Stomach (tissue), 9 donors: ENCODE results near the gene NSD2. TPM values are rescaled to one million over a fixed set of nuclear protein-coding genes. Genes with fewer than 3 reads are reported as not detected.
A peak's percentile ranks its signal among the peaks of the same experiment; 100 is the strongest.

Experiments
- DNase-seq, 2 donors: peaks; one replicate each; pipeline versions ENCODE4 v3.0.0 to v3.0.0-alpha.2; 2013 to 2019
- H3K27ac ChIP-seq, 5 donors: fragments of 200-600 bp in 4 of 5; sonication (generic) in 4 of 5; one replicate each; pipeline ENCODE4 v1.5.1; 2013 to 2019; ENCODE audit warnings: mild to moderate bottlenecking in 1 of 5, moderate library complexity in 1 of 5
- H3K27me3 ChIP-seq, 3 donors: fragments of 200-600 bp; sonication (generic); one replicate each; pipeline ENCODE4 v1.5.1; 2017 to 2019; ENCODE audit warnings: mixed run types in 1 of 3
- H3K36me3 ChIP-seq, 4 donors: fragments of 200-600 bp; sonication (generic); 1 replicate in 3 of 4; 2 replicates in 1 of 4; pipeline ENCODE4 v1.5.1; 2016 to 2019
- H3K4me1 ChIP-seq, 4 donors: fragments of 200-600 bp; sonication (generic); one replicate each; pipeline ENCODE4 v1.5.1; 2016 to 2019
- H3K4me3 ChIP-seq, 4 donors: fragments of 200-600 bp; sonication (generic) in 3 of 4; one replicate each; pipeline ENCODE4 v1.5.1; 2016 to 2019; ENCODE audit warnings: mild to moderate bottlenecking in 1 of 4
- H3K9me3 ChIP-seq, 4 donors: fragments of 200-600 bp; sonication (generic); one replicate each; pipeline ENCODE4 v1.5.1; 2016 to 2019
- CTCF ChIP-seq, 7 experiments: fragments of 450-650 bp in 4 of 7; fragments of 200-600 bp in 3 of 7; sonication (generic) in 3 of 7; IDR thresholded peaks; one replicate each; pipeline ENCODE4 v1.5.1; 2016 to 2019; ENCODE audit warnings: antibody characterized with exemption in 7 of 7, control low read depth in 2 of 7, mild to moderate bottlenecking in 1 of 7
- EP300 ChIP-seq: sonication (generic); formaldehyde crosslinking; IDR thresholded peaks from one replicate; pipeline ENCODE4 v1.6.1; 2017; ENCODE audit warnings: antibody characterized with exemption
- POLR2A ChIP-seq, 4 donors: fragments of 450-650 bp; IDR thresholded peaks; one replicate each; pipeline ENCODE4 v1.6.1; 2016; ENCODE audit warnings: antibody characterized with exemption in 4 of 4, control low read depth in 2 of 4, mild to moderate bottlenecking in 1 of 4, moderate library complexity in 1 of 4
- POLR2AphosphoS5 ChIP-seq, 3 donors: sonication (generic); formaldehyde crosslinking; IDR thresholded peaks; one replicate each; pipeline ENCODE4 v1.6.1; 2016; ENCODE audit warnings: antibody characterized with exemption in 3 of 3
- WGBS, 5 donors: extraction: QIAGEN DNeasy Blood & Tissue Kit in 3 of 5; methylation state at CpG; one replicate each; pipeline versions ENCODE4 v1.1.5 to v1.1.7; 2013 to 2018; 5-methylcytosine and 5-hydroxymethylcytosine counted together
- intact Hi-C: fragments of 100-400 bp; cut with DNase I; formaldehyde crosslinking; loops from one replicate; pipeline ENCODE4 v1.15.1; 2023; ENCODE audit warnings: low total_unique reads
- polyA plus RNA-seq, 3 donors: library from polyadenylated mRNA; stranded (reverse); fragments of 200-250 nt; gene quantifications; one replicate each; pipeline ENCODE4 v1.2.3, GENCODE V29; 2013
- total RNA-seq, 5 donors: library from RNA; depleted of rRNA; stranded (reverse); fragments of >200 nt; gene quantifications; one replicate each; pipeline versions ENCODE4 v1.1.0 to v1.2.3, GENCODE V29; 2014 to 2016
- donor health status: healthy with polysubstance abuse.
- donor health status: Bipolar disorder and iron deficiency.
- donor health status: healthy.

NSD2 gene
- total and polyA plus RNA-seq, 8 donors = 4.9 to 176 (median 56.9) TPM

- H3K4me3 ChIP-seq = peak overlapping the region in 1 of 4 donors; percentile 41
These were observed 8.3 kb upstream of the NSD2 start for GRCh38 chr4:1862961-1863296.

GRCh38 chr4:1863297-1864033, 7.7 kb upstream of the NSD2 start:
- peaks cover 9 to 19% (median 10%) of the 10 kb centered on the region in 4 donors for H3K4me1 ChIP-seq
- no peaks in the 10 kb centered on the region for H3K9me3 ChIP-seq
- no peak for TF ChIP-seq POLR2AphosphoS5 (IDR thresholded peaks at IDR 0.05)
- TF ChIP-seq EP300 = no peak
- TF ChIP-seq CTCF (IDR thresholded peaks at IDR 0.05) = no peak
- TF ChIP-seq POLR2A (IDR thresholded peaks at IDR 0.05) = no peak
- H3K4me3 ChIP-seq = no peak overlapping the region
- H3K27me3 ChIP-seq = peaks cover 0 to 54% (median 6%) of the 10 kb centered on the region in 3 donors
- intact Hi-C loops = no loop called here
- no peaks in the 10 kb centered on the region for H3K36me3 ChIP-seq
- H3K27ac ChIP-seq = no peak overlapping the region
- 82 to 90% (median 87%) methylated on average over 10 to 11 of the region's 11 CpGs for WGBS, 5 donors
- no peak for DNase-seq

More at GRCh38 chr4:1862961-1863296, 8.3 kb upstream of the NSD2 start:
- no peak for DNase-seq
- no peak for TF ChIP-seq POLR2A (IDR thresholded peaks at IDR 0.05)
- no peak for TF ChIP-seq CTCF (IDR thresholded peaks at IDR 0.05)
- no peak for TF ChIP-seq POLR2AphosphoS5 (IDR thresholded peaks at IDR 0.05)
- no peak for TF ChIP-seq EP300
- Histone ChIP-seq H3K27me3 (peaks cover 0 to 54% (median 6%) of the 10 kb centered on the region in 3 donors), H3K4me1 (peaks cover 9 to 15% (median 9%) of the 10 kb centered on the region in 4 donors), H3K36me3 (no peaks in the 10 kb centered on the region), H3K27ac (no peak overlapping the region), H3K9me3 (no peaks in the 10 kb centered on the region)
- WGBS, 5 donors = 60 to 73% (median 69%) methylated on average over 14 of the region's 14 CpGs
- intact Hi-C loops = no loop called here

- no peak overlapping the region for H3K27ac ChIP-seq
- H3K4me1 ChIP-seq = peaks cover 10 to 27% (median 18%) of the 10 kb centered on the region in 4 donors
- intact Hi-C loops = no loop called here
- TF ChIP-seq EP300 (no peak), CTCF (IDR thresholded peaks at IDR 0.05) (no peak), POLR2A (IDR thresholded peaks at IDR 0.05) (no peak), POLR2AphosphoS5 (IDR thresholded peaks at IDR 0.05) (no peak)
- no peak overlapping the region for H3K4me3 ChIP-seq
- DNase-seq = no peak
- H3K36me3 ChIP-seq = no peaks in the 10 kb centered on the region
- H3K27me3 ChIP-seq = peaks cover 0 to 54% (median 6%) of the 10 kb centered on the region in 3 donors
- WGBS, 5 donors = 82 to 86% (median 83%) methylated on average over 15 to 17 of the region's 17 CpGs
- H3K9me3 ChIP-seq = no peaks in the 10 kb centered on the region
These were observed 6.9 kb upstream of the NSD2 start for GRCh38 chr4:1864076-1865008.

GRCh38 chr4:1866189-1866661, 5.0 kb upstream of the NSD2 start:
- DNase-seq = no peak
- peaks cover 19 to 35% (median 24%) of the 10 kb centered on the region in 4 donors for H3K4me1 ChIP-seq
- WGBS, 5 donors = 78 to 87% (median 85%) methylated on average over 4 to 7 of the region's 7 CpGs
- H3K9me3 ChIP-seq = no peaks in the 10 kb centered on the region
- H3K36me3 ChIP-seq = no peaks in the 10 kb centered on the region
- intact Hi-C loops = no loop called here
- TF ChIP-seq POLR2A (IDR thresholded peaks at IDR 0.05) (no peak), CTCF (IDR thresholded peaks at IDR 0.05) (no peak), POLR2AphosphoS5 (IDR thresholded peaks at IDR 0.05) (no peak), EP300 (no peak)
- no peak overlapping the region for H3K4me3 ChIP-seq
- no peak overlapping the region for H3K27ac ChIP-seq
- H3K27me3 ChIP-seq = peaks cover 0 to 54% (median 6%) of the 10 kb centered on the region in 3 donors
